HEK293 (cell line): ENCODE data around the gene CAP1.

Experiments
- CTCF ChIA-PET: fragments of 350-600 bp; formaldehyde crosslinking; extraction: SDS; loops from one replicate; lab custom pipeline; 2021; ENCODE audit warnings: antibody characterized with exemption; lab: Yijun Ruan, JAX
- POLR2A ChIA-PET: fragments of 300-600 bp; formaldehyde crosslinking; extraction: SDS; loops from one replicate; lab custom pipeline; 2020; ENCODE audit warnings: antibody characterized with exemption, inconsistent platforms; lab: Yijun Ruan, JAX
- H3K27ac ChIP-seq: fragments of 200-500 bp; sonication (Bioruptor generic); 2 replicates; pipeline ENCODE4 v1.5.1; 2014; ENCODE audit warnings: low read depth, low read length, control low read depth, inconsistent platforms; ENCODE audit errors: extremely low read depth
- H3K36me3 ChIP-seq, 2 experiments: fragments of 200-500 bp in 1 of 2; sonication (Bioruptor generic) in 1 of 2; 1 replicate in 1 of 2; 2 replicates in 1 of 2; pipeline ENCODE4 v1.5.1; 2014 to 2017; ENCODE audit warnings: inconsistent platforms in 2 of 2, low read length in 2 of 2; ENCODE audit not compliant: control insufficient read depth in 2 of 2, insufficient read depth in 1 of 2
- H3K4me1 ChIP-seq: fragments of 200-500 bp; sonication (Bioruptor generic); 2 replicates; pipeline ENCODE4 v1.5.1; 2014; ENCODE audit warnings: mild to moderate bottlenecking, low read length, inconsistent platforms; ENCODE audit not compliant: control insufficient read depth, insufficient read depth
- H3K4me3 ChIP-seq: 2 replicates; pipeline ENCODE4 v1.5.1; 2011; ENCODE audit warnings: low read depth, mild to moderate bottlenecking, control low read depth, low read length, moderate library complexity
- H3K9me3 ChIP-seq: fragments of 200-500 bp; sonication (Bioruptor generic); 2 replicates; pipeline ENCODE4 v1.5.1; 2014; ENCODE audit warnings: low read depth, low read length, inconsistent platforms; ENCODE audit not compliant: control insufficient read depth, insufficient read depth
- BCL11A ChIP-seq: fragments of 450-650 bp; formaldehyde crosslinking; IDR thresholded peaks from 2 replicates; pipeline ENCODE4 v1.5.1; 2016; ENCODE audit warnings: low read depth, missing biosample characterization, missing genetic modification characterization
- KLF8 ChIP-seq: fragments of 450-650 bp; formaldehyde crosslinking; IDR thresholded peaks from 2 replicates; pipeline ENCODE4 v1.5.1; 2016; ENCODE audit warnings: missing biosample characterization, missing genetic modification characterization
- PRDM1 ChIP-seq: fragments of 450-650 bp; formaldehyde crosslinking; IDR thresholded peaks from 2 replicates; pipeline ENCODE4; 2016; ENCODE audit warnings: missing biosample characterization, missing genetic modification characterization
- REPIN1 ChIP-seq: fragments of 450-650 bp; formaldehyde crosslinking; IDR thresholded peaks from 2 replicates; pipeline ENCODE4 v1.5.1; 2017; ENCODE audit warnings: missing biosample characterization, missing genetic modification characterization, low read depth
- SETDB1 ChIP-seq: IDR thresholded peaks from one replicate; pipeline ENCODE4 v1.6.1; 2017; ENCODE audit warnings: mild to moderate bottlenecking, low read length, moderate library complexity, mixed read lengths; ENCODE audit not compliant: insufficient read length
- TRIM28 ChIP-seq: IDR thresholded peaks from 2 replicates; pipeline ENCODE4 v1.6.1; 2011; ENCODE audit warnings: low read length, control low read depth, borderline replicate concordance
- ZNF157 ChIP-seq: fragments of 450-650 bp; formaldehyde crosslinking; IDR thresholded peaks from 2 replicates; pipeline ENCODE4 v1.5.1; 2016; ENCODE audit warnings: missing biosample characterization, missing genetic modification characterization
- ZNF324 ChIP-seq: fragments of 450-650 bp; formaldehyde crosslinking; IDR thresholded peaks from 2 replicates; pipeline ENCODE4 v1.5.1; 2016; ENCODE audit warnings: missing biosample characterization, missing genetic modification characterization
- ZNF335 ChIP-seq: fragments of 450-650 bp; formaldehyde crosslinking; conservative IDR thresholded peaks from 2 replicates; pipeline ENCODE4 v1.5.1; 2016; ENCODE audit warnings: missing biosample characterization, missing genetic modification characterization
- ZNF398 ChIP-seq: fragments of 450-650 bp; formaldehyde crosslinking; IDR thresholded peaks from 2 replicates; pipeline ENCODE4 v1.5.1; 2017; ENCODE audit warnings: missing biosample characterization, missing genetic modification characterization
- ZNF449 ChIP-seq: fragments of 450-650 bp; formaldehyde crosslinking; IDR thresholded peaks from 2 replicates; pipeline ENCODE4 v1.5.1; 2017; ENCODE audit warnings: missing biosample characterization, mild to moderate bottlenecking, missing genetic modification characterization, moderate library complexity
- ZNF548 ChIP-seq: fragments of 450-650 bp; formaldehyde crosslinking; IDR thresholded peaks from 2 replicates; pipeline ENCODE4 v1.5.1; 2016; ENCODE audit warnings: missing biosample characterization, missing genetic modification characterization
- ZNF600 ChIP-seq: fragments of 450-650 bp; formaldehyde crosslinking; IDR thresholded peaks from 2 replicates; pipeline ENCODE4 v1.5.1; 2016; ENCODE audit warnings: missing biosample characterization, missing genetic modification characterization
- ZNF704 ChIP-seq: fragments of 450-650 bp; formaldehyde crosslinking; IDR thresholded peaks from 2 replicates; pipeline ENCODE4 v1.5.1; 2016; ENCODE audit warnings: missing biosample characterization, missing genetic modification characterization
- ZNF747 ChIP-seq: fragments of 450-650 bp; formaldehyde crosslinking; IDR thresholded peaks from 2 replicates; pipeline ENCODE4 v1.5.1; 2016; ENCODE audit warnings: missing biosample characterization, missing genetic modification characterization
- ZNF776 ChIP-seq: fragments of 450-650 bp; formaldehyde crosslinking; IDR thresholded peaks from 2 replicates; pipeline ENCODE4 v1.5.0; 2017; ENCODE audit warnings: missing biosample characterization, missing genetic modification characterization, borderline replicate concordance

CAP1 gene

GRCh38 chr1:40001456-40001855 lies 39.1 kb upstream of the CAP1 start:
- ChIA-PET POLR2A (no interaction called here), CTCF (interaction anchor here (0.6 to 2.1 kb wide), 4 partner anchors 28 to 201 kb away, joined by 3 to 15 read pairs (median 6); no protein-coding TSS in a partner anchor)
- Histone ChIP-seq H3K4me3 (no peak overlapping the region), H3K36me3 (no peaks in the 10 kb centered on the region), H3K27ac (no peak overlapping the region), H3K4me1 (no peaks in the 10 kb centered on the region), H3K9me3 (no peaks in the 10 kb centered on the region)
- no peak for TF ChIP-seq BCL11A (tag by site-specific recombination)
- TF ChIP-seq ZNF449 (tag by site-specific recombination) = no peak
- no peak for TF ChIP-seq ZNF157
- TF ChIP-seq ZNF324 = no peak
- no peak for TF ChIP-seq ZNF548 (tag by site-specific recombination)
- no peak for TF ChIP-seq ZNF398 (tag by site-specific recombination)

GRCh38 chr1:40003156-40004093 lies 37.1 kb upstream of the CAP1 start:
- Histone ChIP-seq H3K9me3 (no peaks in the 10 kb centered on the region), H3K27ac (no peak overlapping the region), H3K4me1 (no peaks in the 10 kb centered on the region), H3K4me3 (no peak overlapping the region), H3K36me3 (no peaks in the 10 kb centered on the region)
- CTCF ChIA-PET = interaction anchor here (0.6 to 2.0 kb wide), 3 partner anchors 29 to 186 kb away, joined by 3 to 6 read pairs (median 4); no protein-coding TSS in a partner anchor
- TF ChIP-seq TRIM28 (no peak), PRDM1 (tag by site-specific recombination) (no peak), ZNF776 (tag by site-specific recombination) (no peak), ZNF335 (tag by site-specific recombination) (no peak), ZNF600 (tag by site-specific recombination) (no peak), ZNF704 (tag by site-specific recombination) (no peak), SETDB1 (no peak), ZNF157 (no peak)
- POLR2A ChIA-PET = interaction anchor here (0.5 kb wide), 1 partner anchor 477 kb away, joined by 3 read pairs; no protein-coding TSS in a partner anchor

GRCh38 chr1:40004857-40005256 lies 35.7 kb upstream of the CAP1 start:
- no peaks in the 10 kb centered on the region for H3K9me3 ChIP-seq
- H3K27ac ChIP-seq = no peak overlapping the region
- TF ChIP-seq KLF8 (tag by site-specific recombination) = no peak
- TF ChIP-seq REPIN1 = no peak
- no peak for TF ChIP-seq ZNF747 (tag by site-specific recombination)
- TF ChIP-seq, all 188 proteins: peak for 0
- ChIA-PET POLR2A (no interaction called here), CTCF (interaction anchor here (0.7 to 2.0 kb wide), 2 partner anchors 27 to 944 kb away, joined by 3 to 6 read pairs; no protein-coding TSS in a partner anchor)
- Histone ChIP-seq H3K36me3 (no peaks in the 10 kb centered on the region), H3K4me1 (no peaks in the 10 kb centered on the region), H3K4me3 (no peak overlapping the region)
